Measurements from ENCODE around the gene ANO2.

The ANO2 gene

DNA sequence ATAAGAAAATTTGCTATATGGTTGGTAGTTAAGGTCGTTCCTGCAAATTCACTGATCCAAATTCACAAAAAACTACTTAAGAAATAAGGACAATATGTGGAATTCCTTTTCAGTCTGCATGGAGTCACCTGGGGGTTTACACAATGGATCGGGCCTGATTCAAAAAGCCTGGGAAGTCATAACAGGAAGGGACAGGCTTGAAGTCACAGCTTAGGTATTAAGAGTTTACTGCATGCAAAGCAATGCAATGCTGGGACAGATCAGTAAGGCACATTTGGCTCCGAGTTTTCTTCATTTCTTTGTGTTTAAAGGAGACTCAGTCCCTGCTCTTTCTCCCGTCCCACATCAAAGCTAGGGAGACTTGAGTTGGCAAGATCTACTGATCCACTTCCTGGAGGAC, 359.9 kb downstream of the ANO2 start:
- Histone ChIP-seq H3K79me2 (ENCODE audit: control insufficient read depth, low read length) (no peaks in the 10 kb centered on the region), H3K27me3 (ENCODE audit: control insufficient read depth, low read length) (no peaks in the 10 kb centered on the region), H3K9me2 (replicated peaks; ENCODE audit: control insufficient read depth, low read length) (no peaks in the 10 kb centered on the region), H3K4me3 (ENCODE audit: low read length) (no peak overlapping the region), H3K4me2 (ENCODE audit: low read length) (no peak overlapping the region), H4K20me1 (ENCODE audit: control insufficient read depth, insufficient read depth, low read depth, low read length) (no peaks in the 10 kb centered on the region), H3K36me3 (ENCODE audit: control insufficient read depth, low read length) (no peaks in the 10 kb centered on the region), H3K4me1 (ENCODE audit: control insufficient read depth, low read length) (no peaks in the 10 kb centered on the region), H3K27ac (ENCODE audit: low read depth, low read length) (no peak overlapping the region), H3K9me3 (ENCODE audit: control insufficient read depth, insufficient read depth, low read length) (no peaks in the 10 kb centered on the region), H3F3A (ENCODE audit: control insufficient read depth, insufficient read depth) (no peaks in the 10 kb centered on the region)
- TF ChIP-seq, protein P1, sequence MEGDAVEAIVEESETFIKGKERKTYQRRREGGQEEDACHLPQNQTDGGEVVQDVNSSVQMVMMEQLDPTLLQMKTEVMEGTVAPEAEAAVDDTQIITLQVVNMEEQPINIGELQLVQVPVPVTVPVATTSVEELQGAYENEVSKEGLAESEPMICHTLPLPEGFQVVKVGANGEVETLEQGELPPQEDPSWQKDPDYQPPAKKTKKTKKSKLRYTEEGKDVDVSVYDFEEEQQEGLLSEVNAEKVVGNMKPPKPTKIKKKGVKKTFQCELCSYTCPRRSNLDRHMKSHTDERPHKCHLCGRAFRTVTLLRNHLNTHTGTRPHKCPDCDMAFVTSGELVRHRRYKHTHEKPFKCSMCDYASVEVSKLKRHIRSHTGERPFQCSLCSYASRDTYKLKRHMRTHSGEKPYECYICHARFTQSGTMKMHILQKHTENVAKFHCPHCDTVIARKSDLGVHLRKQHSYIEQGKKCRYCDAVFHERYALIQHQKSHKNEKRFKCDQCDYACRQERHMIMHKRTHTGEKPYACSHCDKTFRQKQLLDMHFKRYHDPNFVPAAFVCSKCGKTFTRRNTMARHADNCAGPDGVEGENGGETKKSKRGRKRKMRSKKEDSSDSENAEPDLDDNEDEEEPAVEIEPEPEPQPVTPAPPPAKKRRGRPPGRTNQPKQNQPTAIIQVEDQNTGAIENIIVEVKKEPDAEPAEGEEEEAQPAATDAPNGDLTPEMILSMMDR (IDR thresholded peaks at IDR 0.05; ENCODE audit: low read depth, low read length, poor library complexity, severe bottlenecking), result no peak
- TF ChIP-seq EZH2phosphoT487 (IDR thresholded peaks at IDR 0.05; ENCODE audit: borderline replicate concordance, low read length), result no peak

GRCh38 chr12:5584412-5585175, 360.5 kb downstream of the ANO2 start:
- H3K4me3 ChIP-seq (ENCODE audit: low read length), result no peak overlapping the region
- H4K20me1 ChIP-seq (ENCODE audit: control insufficient read depth, insufficient read depth, low read depth, low read length), result no peaks in the 10 kb centered on the region
- no peak overlapping the region for H3K4me2 ChIP-seq (ENCODE audit: low read length)
- H3K4me1 ChIP-seq (ENCODE audit: control insufficient read depth, low read length), result no peaks in the 10 kb centered on the region
- H3K27me3 ChIP-seq (ENCODE audit: control insufficient read depth, low read length), result no peaks in the 10 kb centered on the region
- TF ChIP-seq, protein P1 (IDR thresholded peaks at IDR 0.05; ENCODE audit: low read depth, low read length, poor library complexity, severe bottlenecking), result no peak
- TF ChIP-seq EZH2phosphoT487 (IDR thresholded peaks at IDR 0.05; ENCODE audit: borderline replicate concordance, low read length), result no peak
- H3F3A ChIP-seq (ENCODE audit: control insufficient read depth, insufficient read depth), result no peaks in the 10 kb centered on the region
- H3K79me2 ChIP-seq (ENCODE audit: control insufficient read depth, low read length), result no peaks in the 10 kb centered on the region
- no peak overlapping the region for H3K27ac ChIP-seq (ENCODE audit: low read depth, low read length)
- H3K9me3 ChIP-seq (ENCODE audit: control insufficient read depth, insufficient read depth, low read length), result no peaks in the 10 kb centered on the region
- no peaks in the 10 kb centered on the region for H3K9me2 ChIP-seq (replicated peaks; ENCODE audit: control insufficient read depth, low read length)
- H3K36me3 ChIP-seq (ENCODE audit: control insufficient read depth, low read length), result no peaks in the 10 kb centered on the region

- H3K9me3 ChIP-seq (ENCODE audit: control insufficient read depth, insufficient read depth, low read length), result no peaks in the 10 kb centered on the region
- H3F3A ChIP-seq (ENCODE audit: control insufficient read depth, insufficient read depth), result no peaks in the 10 kb centered on the region
- no peak overlapping the region for H3K27ac ChIP-seq (ENCODE audit: low read depth, low read length)
- H3K4me2 ChIP-seq (ENCODE audit: low read length), result no peak overlapping the region
- no peak for TF ChIP-seq EZH2phosphoT487 (IDR thresholded peaks at IDR 0.05; ENCODE audit: borderline replicate concordance, low read length)
- TF ChIP-seq, protein P1 (IDR thresholded peaks at IDR 0.05; ENCODE audit: low read depth, low read length, poor library complexity, severe bottlenecking), result no peak
- H3K4me1 ChIP-seq (ENCODE audit: control insufficient read depth, low read length), result no peaks in the 10 kb centered on the region
- H3K36me3 ChIP-seq (ENCODE audit: control insufficient read depth, low read length), result no peaks in the 10 kb centered on the region
- H3K27me3 ChIP-seq (ENCODE audit: control insufficient read depth, low read length), result no peaks in the 10 kb centered on the region; the same call in 1 of the 2 replicates
- no peaks in the 10 kb centered on the region for H3K79me2 ChIP-seq (ENCODE audit: control insufficient read depth, low read length)
- H3K4me3 ChIP-seq (ENCODE audit: low read length), result no peak overlapping the region
- H4K20me1 ChIP-seq (ENCODE audit: control insufficient read depth, insufficient read depth, low read depth, low read length), result no peaks in the 10 kb centered on the region
- H3K9me2 ChIP-seq (replicated peaks; ENCODE audit: control insufficient read depth, low read length), result no peaks in the 10 kb centered on the region
Observed at GRCh38 chr12:5582541-5582940, 362.5 kb downstream of the ANO2 start.

Data from DOHH2 (cell line).